HUES64 (cell line): Measurements from ENCODE around the gene HTR6.
A peak's percentile ranks its signal among the peaks of the same experiment; 100 is the strongest.

Experiments
- H3K27ac ChIP-seq: 2 replicates; pipeline ENCODE4 v1.7.0; 2013; ENCODE audit warnings: low read depth, low read length, inconsistent platforms
- H3K27me3 ChIP-seq: 2 replicates; pipeline ENCODE4 v1.6.1; 2013; ENCODE audit warnings: mild to moderate bottlenecking, low read length; ENCODE audit not compliant: insufficient read depth
- H3K36me3 ChIP-seq: 2 replicates; pipeline ENCODE4 v1.6.1; 2013; ENCODE audit warnings: mild to moderate bottlenecking, low read length; ENCODE audit not compliant: insufficient read depth
- H3K4me1 ChIP-seq: 2 replicates; pipeline ENCODE4 v1.6.1; 2013; ENCODE audit warnings: mild to moderate bottlenecking, low read length, moderate library complexity; ENCODE audit not compliant: insufficient read depth
- H3K4me3 ChIP-seq: 2 replicates; pipeline ENCODE4 v1.5.1; 2013; ENCODE audit warnings: mild to moderate bottlenecking, low read length, moderate library complexity
- H3K9ac ChIP-seq: 2 replicates; pipeline ENCODE4 v1.6.1; 2013; ENCODE audit warnings: mild to moderate bottlenecking, low read depth, low read length
- H3K9me3 ChIP-seq: 2 replicates; pipeline ENCODE4 v1.6.1; 2013; ENCODE audit warnings: low read depth, low read length; ENCODE audit not compliant: insufficient read depth
- WGBS: fragments of 150-250, 120-280 bp; methylation state at CpG from one replicate; pipeline ENCODE4 v1.1.7; 2013; ENCODE audit warnings: missing lambda C conversion rate; 5-methylcytosine and 5-hydroxymethylcytosine counted together

Gene HTR6

GRCh38 chr1:19646377-19647319 lies 18.0 kb upstream of the HTR6 start:
- Histone ChIP-seq H3K36me3 (no peaks in the 10 kb centered on the region), H3K9ac (no peak overlapping the region), H3K9me3 (no peaks in the 10 kb centered on the region), H3K27me3 (peaks cover 48% of the 10 kb centered on the region), H3K4me1 (peaks cover 11% of the 10 kb centered on the region; the same call in 1 of the 2 replicates), H3K4me3 (no peak overlapping the region), H3K27ac (no peak overlapping the region)
- WGBS = 83% methylated on average over 9 of the region's 9 CpGs

GRCh38 chr1:19647643-19648042 lies 17.0 kb upstream of the HTR6 start:
- peaks cover 40% of the 10 kb centered on the region for H3K27me3 ChIP-seq
- H3K36me3 ChIP-seq = no peaks in the 10 kb centered on the region
- H3K9ac ChIP-seq = no peak overlapping the region
- H3K4me3 ChIP-seq = no peak overlapping the region
- H3K4me1 ChIP-seq = peaks cover 11% of the 10 kb centered on the region; the same call in 1 of the 2 replicates
- H3K9me3 ChIP-seq = no peaks in the 10 kb centered on the region
- 94% methylated on average over 16 of the region's 16 CpGs for WGBS
- no peak overlapping the region for H3K27ac ChIP-seq

DNA sequence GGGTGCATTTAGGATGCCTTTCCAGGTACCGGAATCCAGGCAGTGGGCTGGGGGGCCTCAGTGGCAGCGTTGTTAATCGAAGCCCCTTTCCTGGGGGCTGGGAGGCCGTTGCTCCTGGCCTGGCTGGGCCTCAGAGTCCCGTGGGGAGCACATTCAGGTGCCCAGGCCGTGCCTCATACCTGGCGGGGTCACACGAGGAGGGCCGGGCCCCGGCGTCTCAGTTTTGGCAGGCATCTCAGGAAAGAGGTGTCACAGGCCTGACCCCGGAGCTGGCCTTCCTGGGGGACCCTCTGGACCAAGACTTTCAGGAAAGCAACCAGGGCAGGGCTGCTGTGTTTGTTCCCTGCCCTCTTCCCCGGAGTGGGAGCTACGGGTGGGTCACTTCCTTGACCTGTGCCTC lies 16.4 kb upstream of the HTR6 start:
- no peak overlapping the region for H3K9ac ChIP-seq
- no peak overlapping the region for H3K27ac ChIP-seq
- no peaks in the 10 kb centered on the region for H3K36me3 ChIP-seq
- H3K27me3 ChIP-seq = peaks cover 34% of the 10 kb centered on the region
- no peaks in the 10 kb centered on the region for H3K9me3 ChIP-seq
- H3K4me1 ChIP-seq = peaks cover 11% of the 10 kb centered on the region; the same call in 1 of the 2 replicates
- WGBS = 92% methylated on average over 14 of the region's 14 CpGs
- H3K4me3 ChIP-seq = no peak overlapping the region

GRCh38 chr1:19648689-19649088 lies 16.0 kb upstream of the HTR6 start:
- Histone ChIP-seq H3K36me3 (no peaks in the 10 kb centered on the region), H3K27ac (no peak overlapping the region), H3K27me3 (peaks cover 30% of the 10 kb centered on the region), H3K9ac (no peak overlapping the region), H3K9me3 (no peaks in the 10 kb centered on the region), H3K4me3 (no peak overlapping the region), H3K4me1 (peaks cover 11% of the 10 kb centered on the region; the same call in 1 of the 2 replicates)
- 66% methylated on average over 10 of the region's 11 CpGs for WGBS

- H3K27ac ChIP-seq = no peak overlapping the region
- H3K27me3 ChIP-seq = peaks cover 12% of the 10 kb centered on the region
- WGBS = 78% methylated on average over 11 of the region's 12 CpGs
- H3K9me3 ChIP-seq = no peaks in the 10 kb centered on the region
- no peak overlapping the region for H3K9ac ChIP-seq
- H3K4me3 ChIP-seq = no peak overlapping the region
- no peaks in the 10 kb centered on the region for H3K36me3 ChIP-seq
- peaks cover 7% of the 10 kb centered on the region; the same call in 1 of the 2 replicates for H3K4me1 ChIP-seq
Measured at GRCh38 chr1:19650416-19651140, 14.1 kb upstream of the HTR6 start.

DNA sequence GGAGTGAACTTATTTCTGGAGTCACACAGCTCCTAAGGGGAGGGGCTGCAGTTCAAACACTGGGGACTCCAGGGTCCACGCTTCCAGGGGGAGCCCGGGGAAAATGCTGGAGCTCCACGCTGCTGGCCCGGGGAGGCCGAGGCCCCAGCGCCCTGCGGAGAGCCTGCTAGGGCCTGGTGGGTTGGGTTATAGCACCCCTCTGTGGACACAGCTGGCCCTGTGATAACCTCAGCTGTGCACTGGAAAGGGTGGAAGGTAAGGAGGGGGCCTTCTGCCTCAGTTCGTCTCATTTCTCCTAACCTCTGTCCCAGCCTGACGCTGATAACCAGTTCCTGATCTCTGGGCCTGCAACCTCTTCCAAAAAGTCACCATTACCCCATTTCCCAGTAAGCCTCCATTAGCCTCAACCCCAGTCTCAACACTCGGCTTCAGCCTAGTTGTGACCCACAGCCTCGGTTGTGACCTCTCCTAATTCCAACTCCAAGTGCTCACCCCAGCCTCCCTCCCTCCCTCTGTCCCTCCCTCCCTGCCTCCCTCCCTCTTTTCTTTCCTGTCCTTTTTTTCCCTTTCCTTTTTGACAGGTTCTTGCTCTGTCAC lies 13.4 kb upstream of the HTR6 start:
- H3K4me3 ChIP-seq = no peak overlapping the region
- H3K36me3 ChIP-seq = no peaks in the 10 kb centered on the region
- no peaks in the 10 kb centered on the region for H3K9me3 ChIP-seq
- no peak overlapping the region for H3K9ac ChIP-seq
- WGBS = 31% methylated on average over 11 of the region's 11 CpGs
- no peak overlapping the region for H3K27ac ChIP-seq
- peaks cover 5% of the 10 kb centered on the region for H3K27me3 ChIP-seq
- H3K4me1 ChIP-seq = peaks cover 3% of the 10 kb centered on the region; the same call in 1 of the 2 replicates

DNA sequence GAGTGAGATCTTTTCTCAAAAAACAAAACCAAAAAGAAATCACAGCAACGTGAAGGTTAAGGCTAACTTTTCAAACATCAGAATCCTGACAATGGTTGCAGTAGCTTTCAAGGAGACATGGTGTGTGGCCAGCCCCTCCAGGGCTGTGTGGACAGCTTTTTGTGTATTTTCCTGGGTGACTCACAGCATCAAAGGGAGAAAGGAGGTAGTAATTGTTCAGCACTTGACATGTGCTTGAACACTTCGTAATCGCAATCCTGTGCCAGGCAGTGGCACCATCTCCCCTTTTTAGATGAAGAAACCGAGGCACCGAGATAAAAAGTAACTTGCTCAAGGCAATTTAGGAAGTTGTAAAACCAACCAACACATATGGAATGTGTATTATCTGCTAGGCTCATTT lies 10.3 kb upstream of the HTR6 start:
- Histone ChIP-seq H3K27ac (peak overlapping the region; percentile 53), H3K4me1 (peaks cover 3% of the 10 kb centered on the region; the same call in 1 of the 2 replicates), H3K27me3 (no peaks in the 10 kb centered on the region), H3K9me3 (no peaks in the 10 kb centered on the region), H3K36me3 (no peaks in the 10 kb centered on the region), H3K4me3 (no peak overlapping the region), H3K9ac (peak overlapping the region; percentile 52)
- 89% methylated on average over 5 of the region's 5 CpGs for WGBS

DNA sequence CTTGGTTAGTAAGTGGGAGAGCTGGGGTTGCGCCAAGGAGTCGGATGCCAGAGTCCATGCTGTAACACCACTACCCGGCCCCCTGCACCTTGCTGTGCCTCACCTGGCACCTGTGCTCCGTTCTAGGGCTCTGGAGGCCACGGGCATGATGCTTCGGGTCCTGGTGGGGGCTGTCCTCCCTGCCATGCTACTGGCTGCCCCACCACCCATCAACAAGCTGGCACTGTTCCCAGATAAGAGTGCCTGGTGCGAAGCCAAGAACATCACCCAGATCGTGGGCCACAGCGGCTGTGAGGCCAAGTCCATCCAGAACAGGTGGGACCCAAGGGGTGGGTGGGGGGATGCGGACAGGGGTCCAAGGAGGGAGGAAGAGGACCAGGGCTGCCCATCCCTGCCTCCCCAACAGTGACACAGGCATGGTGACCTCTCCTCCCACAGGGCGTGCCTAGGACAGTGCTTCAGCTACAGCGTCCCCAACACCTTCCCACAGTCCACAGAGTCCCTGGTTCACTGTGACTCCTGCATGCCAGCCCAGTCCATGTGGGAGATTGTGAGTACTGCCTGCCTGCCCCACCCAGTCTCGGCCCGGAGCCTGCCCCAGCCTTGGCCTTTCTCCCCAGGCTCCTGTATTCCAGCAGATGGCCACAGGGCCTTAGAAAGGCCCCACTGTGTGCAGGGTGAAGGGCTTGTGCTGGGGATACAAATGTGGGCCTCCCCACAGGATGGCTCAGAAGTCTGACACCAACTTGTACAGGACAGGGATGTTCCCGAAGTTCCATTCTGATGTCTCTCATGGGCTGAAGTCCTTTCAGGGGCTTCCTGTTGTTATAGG lies 9.6 kb upstream of the HTR6 start:
- no peaks in the 10 kb centered on the region for H3K36me3 ChIP-seq
- H3K27me3 ChIP-seq = no peaks in the 10 kb centered on the region
- 96% methylated on average over 15 of the region's 15 CpGs for WGBS
- H3K4me1 ChIP-seq = peaks cover 3% of the 10 kb centered on the region; the same call in 1 of the 2 replicates
- H3K4me3 ChIP-seq = no peak overlapping the region
- no peak overlapping the region for H3K9ac ChIP-seq
- no peaks in the 10 kb centered on the region for H3K9me3 ChIP-seq
- H3K27ac ChIP-seq = no peak overlapping the region

GRCh38 chr1:19655718-19656080 lies 9.0 kb upstream of the HTR6 start:
- WGBS = 95% methylated on average over 8 of the region's 8 CpGs
- no peaks in the 10 kb centered on the region for H3K9me3 ChIP-seq
- H3K4me3 ChIP-seq = no peak overlapping the region
- no peak overlapping the region for H3K27ac ChIP-seq
- H3K27me3 ChIP-seq = no peaks in the 10 kb centered on the region
- H3K36me3 ChIP-seq = no peaks in the 10 kb centered on the region
- H3K4me1 ChIP-seq = peaks cover 3% of the 10 kb centered on the region; the same call in 1 of the 2 replicates
- H3K9ac ChIP-seq = no peak overlapping the region

DNA sequence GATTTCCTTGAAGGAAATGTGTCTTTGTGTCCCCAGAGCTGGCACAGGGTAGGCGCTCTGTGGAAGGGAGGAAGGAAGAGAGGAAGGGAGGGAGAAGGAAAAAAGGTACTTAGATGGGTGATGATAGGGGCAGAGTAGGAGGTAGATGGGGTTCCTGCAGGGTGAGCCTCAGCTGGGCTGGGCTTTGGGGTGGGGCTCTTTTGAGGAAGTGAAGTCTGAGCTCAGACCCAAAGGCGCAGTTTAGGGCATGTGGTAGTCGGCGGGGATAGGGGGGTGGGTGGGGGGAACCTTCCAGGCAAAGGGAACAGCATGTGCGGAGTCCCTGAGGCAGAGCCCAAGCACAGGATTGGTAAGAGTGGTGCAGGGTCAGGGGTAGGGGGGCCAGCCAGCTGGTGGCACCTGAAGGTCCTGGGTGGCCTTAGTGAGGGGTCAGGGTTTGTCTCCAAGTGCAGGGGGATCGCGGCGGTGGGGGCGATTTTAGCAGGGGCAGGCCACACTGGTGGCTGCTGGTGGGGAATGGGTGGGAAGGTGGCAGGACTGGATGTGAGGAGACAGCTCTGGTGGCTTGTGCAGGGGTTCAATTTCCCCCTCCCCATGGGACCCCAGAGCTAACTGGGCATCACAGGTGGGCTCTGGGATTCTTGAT lies 8.4 kb upstream of the HTR6 start:
- Histone ChIP-seq H3K4me1 (no peaks in the 10 kb centered on the region; the same call in 1 of the 2 replicates), H3K27ac (no peak overlapping the region), H3K27me3 (no peaks in the 10 kb centered on the region), H3K36me3 (no peaks in the 10 kb centered on the region), H3K4me3 (no peak overlapping the region), H3K9me3 (no peaks in the 10 kb centered on the region), H3K9ac (no peak overlapping the region)
- WGBS = 96% methylated on average over 9 of the region's 9 CpGs
